ENCODE data around the gene AURKA.
A peak's percentile ranks its signal among the peaks of the same experiment; 100 is the strongest.

Gene AURKA

DNA sequence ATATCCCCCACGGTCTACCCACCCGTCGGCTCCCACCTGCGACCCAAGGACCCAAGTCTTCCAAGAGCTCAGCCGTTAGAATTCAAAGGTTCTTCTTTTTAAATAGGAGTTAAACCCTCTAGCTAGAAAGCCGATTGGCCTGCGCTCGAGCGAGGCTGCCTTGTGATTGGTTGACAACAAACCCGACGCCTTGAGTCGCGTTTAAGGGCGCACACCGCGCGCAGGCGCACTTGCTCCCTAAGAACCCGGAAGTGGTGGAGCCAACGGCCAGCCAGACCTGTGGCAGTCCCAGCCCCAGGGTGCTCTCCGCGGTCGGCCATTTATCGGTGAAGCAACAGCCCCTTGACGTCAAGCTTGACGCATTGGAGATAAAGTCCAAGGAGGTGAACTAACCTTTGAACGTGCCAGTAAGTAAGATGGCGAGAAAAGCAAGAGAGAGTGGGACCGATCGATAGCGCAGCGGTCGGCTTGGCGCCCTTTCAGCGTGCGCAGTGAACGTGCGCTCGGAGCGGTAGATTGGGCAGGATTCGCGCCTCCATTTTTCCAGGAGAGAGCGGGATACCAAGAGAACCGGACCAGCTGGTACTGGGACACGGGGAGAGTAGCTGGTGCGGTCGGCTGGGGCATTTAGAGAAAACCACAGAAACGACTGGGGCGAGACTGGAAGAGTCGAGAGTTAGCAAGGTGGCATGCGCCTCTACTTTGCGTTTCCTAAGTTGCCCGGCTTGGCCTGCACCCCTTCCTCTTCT, at the start of gene AURKA, which contains the start of gene CSTF1:
Gene AURKA (minus strand): TSS at position 84 of the 749 bp plus-strand sequence. CDS start 4,018 bp downstream, outside the sequence.
Gene CSTF1 (plus strand): TSS at position 514 of the 749 bp plus-strand sequence. CDS start 2,908 bp downstream, outside the sequence.
- peaks cover 37% of the 10 kb centered on the region for H3K36me3 Mint-ChIP-seq (ENCODE audit: low read depth)
- H3K4me3 Mint-ChIP-seq, result no peak within 1 kb of the TSS
- peaks cover 20% of the 10 kb centered on the region for H3K4me1 Mint-ChIP-seq
- no peaks in the 10 kb centered on the region for H3K27me3 Mint-ChIP-seq (ENCODE audit: low read depth)
- TF ChIP-seq CTCF (IDR thresholded peaks at IDR 0.05; ENCODE audit: unreplicated experiment in 3 of 3), result no peak
- no peaks in the 10 kb centered on the region for H3K9me3 Mint-ChIP-seq
- H3K27ac Mint-ChIP-seq, result no peak within 1 kb of the TSS

DNA sequence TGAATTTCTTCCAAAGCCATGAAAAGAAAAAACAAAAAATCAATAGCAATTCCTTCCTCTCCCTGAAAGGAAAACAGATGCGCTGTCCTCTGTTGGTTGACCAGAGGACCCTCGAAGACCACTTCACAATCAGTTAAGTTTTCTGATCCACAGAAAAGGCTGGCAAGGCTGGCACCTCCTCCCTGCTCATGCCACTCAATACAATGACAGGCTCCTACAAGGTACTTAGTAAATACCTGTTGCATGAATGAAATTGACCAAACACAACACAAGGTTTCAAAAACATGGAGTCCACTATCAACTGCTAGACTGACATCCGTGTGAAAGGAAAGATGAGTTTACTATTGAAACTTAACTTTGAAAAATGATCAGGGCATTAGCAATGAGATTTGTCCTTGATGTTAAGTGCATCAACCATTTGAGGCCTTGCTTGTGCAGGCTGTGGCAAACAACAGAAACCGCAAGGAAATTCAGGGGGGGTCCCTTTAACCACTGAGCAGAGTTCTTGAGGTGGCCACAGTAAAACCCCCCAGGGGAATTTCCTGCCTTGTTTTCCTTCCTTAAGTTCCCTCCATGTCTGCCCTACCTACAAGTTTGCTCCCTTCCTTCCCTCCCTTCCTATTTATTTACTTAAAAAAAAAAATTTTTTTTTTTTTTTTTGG, 48.5 kb upstream of the AURKA start:
- H3K4me3 Mint-ChIP-seq, result peak overlapping the region in 1 of 3 experiments; percentile 34
- H3K27ac Mint-ChIP-seq, result peak overlapping the region; percentile 87 to 92 (median 91)
- no peaks in the 10 kb centered on the region for H3K9me3 Mint-ChIP-seq
- no peaks in the 10 kb centered on the region for H3K36me3 Mint-ChIP-seq (ENCODE audit: low read depth)
- peaks cover 62% of the 10 kb centered on the region for H3K4me1 Mint-ChIP-seq
- TF ChIP-seq CTCF (IDR thresholded peaks at IDR 0.05; ENCODE audit: unreplicated experiment in 3 of 3), result no peak
- peaks cover 4% of the 10 kb centered on the region for H3K27me3 Mint-ChIP-seq (ENCODE audit: low read depth)

GRCh38 chr20:56439771-56440291, 47.8 kb upstream of the AURKA start:
- peaks cover 4% of the 10 kb centered on the region for H3K27me3 Mint-ChIP-seq (ENCODE audit: low read depth)
- H3K36me3 Mint-ChIP-seq (ENCODE audit: low read depth), result no peaks in the 10 kb centered on the region

DNA sequence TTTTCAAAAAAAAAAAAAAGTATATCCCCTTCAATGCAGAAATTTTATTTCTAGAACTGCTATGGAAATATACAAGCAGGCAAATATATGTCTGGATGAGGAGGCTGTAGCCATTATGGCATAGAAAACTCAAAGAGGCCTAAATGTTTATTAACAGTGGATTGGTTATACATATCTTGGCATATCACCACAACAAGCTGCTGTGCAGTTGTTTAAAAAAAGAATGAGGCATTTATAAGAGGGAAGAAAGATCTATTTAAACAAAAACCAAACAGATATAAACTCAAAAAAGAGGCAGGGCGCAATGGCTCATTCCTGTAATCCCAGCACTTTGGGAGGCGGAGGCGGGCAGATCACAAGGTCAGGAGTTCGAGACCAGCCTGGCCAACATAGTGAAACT, 46.3 kb upstream of the AURKA start:
- H3K36me3 Mint-ChIP-seq (ENCODE audit: low read depth), result no peaks in the 10 kb centered on the region
- peaks cover 60% of the 10 kb centered on the region for H3K4me1 Mint-ChIP-seq
- H3K27me3 Mint-ChIP-seq (ENCODE audit: low read depth), result no peaks in the 10 kb centered on the region
- peak overlapping the region; percentile 53 to 78 (median 78) for H3K27ac Mint-ChIP-seq
- no peak for TF ChIP-seq CTCF (IDR thresholded peaks at IDR 0.05; ENCODE audit: unreplicated experiment in 3 of 3)
- no peaks in the 10 kb centered on the region for H3K9me3 Mint-ChIP-seq
- peak overlapping the region in 1 of 3 experiments; percentile 16 for H3K4me3 Mint-ChIP-seq

More at GRCh38 chr20:56439771-56440291, 47.8 kb upstream of the AURKA start:
- TF ChIP-seq CTCF (IDR thresholded peaks at IDR 0.05; ENCODE audit: unreplicated experiment in 3 of 3), result no peak
- Mint-ChIP-seq H3K27ac (peak overlapping the region; percentile 87 to 92 (median 91)), H3K4me1 (peaks cover 61% of the 10 kb centered on the region), H3K4me3 (peak overlapping the region in 1 of 3 experiments; percentile 34), H3K9me3 (no peaks in the 10 kb centered on the region)

- peak overlapping the region in 1 of 3 experiments; percentile 46 for H3K4me3 Mint-ChIP-seq
- no peak for TF ChIP-seq CTCF (IDR thresholded peaks at IDR 0.05; ENCODE audit: unreplicated experiment in 3 of 3)
- H3K36me3 Mint-ChIP-seq (ENCODE audit: low read depth), result no peaks in the 10 kb centered on the region
- H3K9me3 Mint-ChIP-seq, result no peaks in the 10 kb centered on the region
- peaks cover 60% of the 10 kb centered on the region for H3K4me1 Mint-ChIP-seq
- no peaks in the 10 kb centered on the region for H3K27me3 Mint-ChIP-seq (ENCODE audit: low read depth)
- peak overlapping the region; percentile 48 to 78 (median 53) for H3K27ac Mint-ChIP-seq
These were observed 45.4 kb upstream of the AURKA start for GRCh38 chr20:56437196-56437960.
